HG03520 (cell line): ENCODE data around the gene COL15A1.

Source experiments
- ATAC-seq: cut with Tn5 transposase; IDR thresholded peaks from one replicate; pipeline ENCODE4 v1.9.1; 2021; ENCODE audit warnings: mild to moderate bottlenecking, moderate library complexity; ENCODE audit not compliant: unreplicated experiment

Gene COL15A1

DNA sequence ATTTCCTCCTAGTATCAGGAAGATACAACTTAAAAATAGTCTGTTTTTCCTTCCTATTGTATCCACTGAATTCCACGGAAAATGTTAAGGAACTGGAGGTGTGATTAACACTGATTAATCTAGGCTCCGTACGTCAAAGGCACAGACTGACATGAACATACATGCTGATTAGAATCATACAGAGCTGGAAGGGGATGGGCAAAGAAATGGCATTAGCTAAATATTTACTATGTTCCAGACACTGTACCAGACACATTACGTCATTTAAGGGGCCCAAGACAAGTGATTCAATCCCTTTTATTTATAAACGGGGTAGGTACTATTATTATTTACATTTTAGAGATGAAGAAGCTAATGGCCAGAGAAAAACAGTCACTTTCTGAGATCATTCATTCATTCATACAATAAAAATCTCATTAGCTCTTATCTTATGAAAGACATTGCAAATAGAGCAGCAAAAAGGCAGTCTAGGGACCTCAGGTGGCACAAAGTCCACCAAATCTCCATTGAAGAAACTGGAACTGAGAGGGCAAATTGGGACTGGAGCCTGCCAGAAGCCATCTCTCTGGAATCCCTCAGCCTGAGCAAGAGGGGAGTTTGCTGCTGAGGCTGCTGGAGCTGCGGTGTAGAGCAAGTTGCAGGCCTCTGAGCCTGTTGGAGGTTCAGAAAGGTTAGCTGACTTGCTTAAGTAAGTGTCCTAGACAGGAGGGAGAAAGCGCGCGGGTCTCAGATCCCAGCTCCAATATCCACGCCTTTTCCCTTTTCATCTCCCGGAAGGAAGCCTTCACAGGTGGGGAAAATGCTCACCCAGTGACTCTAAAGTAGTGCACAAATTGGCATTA is 159.6 kb downstream of the COL15A1 start:
- no peak for ATAC-seq

DNA sequence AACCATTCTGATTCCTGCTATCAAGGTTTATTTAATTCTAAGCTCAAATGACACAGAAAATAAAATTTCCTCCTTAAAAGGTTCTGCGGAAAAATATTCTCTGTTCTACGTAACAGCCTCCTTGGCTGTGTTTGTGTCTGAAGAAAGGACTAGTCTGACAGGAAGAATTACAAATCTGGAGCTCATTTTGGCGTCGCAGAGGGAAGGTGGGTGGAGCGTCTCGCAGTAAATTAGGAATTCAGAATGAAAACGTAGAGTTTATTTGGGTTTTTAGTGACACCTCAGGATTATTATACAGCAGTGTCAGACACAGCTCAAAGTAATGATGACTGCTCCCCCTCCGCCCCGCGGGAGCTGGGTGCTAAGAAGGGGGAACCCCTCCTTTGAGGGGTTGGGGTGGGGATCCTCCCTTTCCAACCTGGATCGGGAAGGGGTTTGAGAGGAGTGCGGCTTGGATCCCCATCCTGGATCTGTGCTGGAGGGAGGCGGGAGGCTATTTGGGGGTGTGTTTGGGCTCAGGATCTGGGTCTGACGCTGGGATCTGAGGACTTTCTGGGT is 160.3 kb downstream of the COL15A1 start:
- no peak for ATAC-seq

DNA sequence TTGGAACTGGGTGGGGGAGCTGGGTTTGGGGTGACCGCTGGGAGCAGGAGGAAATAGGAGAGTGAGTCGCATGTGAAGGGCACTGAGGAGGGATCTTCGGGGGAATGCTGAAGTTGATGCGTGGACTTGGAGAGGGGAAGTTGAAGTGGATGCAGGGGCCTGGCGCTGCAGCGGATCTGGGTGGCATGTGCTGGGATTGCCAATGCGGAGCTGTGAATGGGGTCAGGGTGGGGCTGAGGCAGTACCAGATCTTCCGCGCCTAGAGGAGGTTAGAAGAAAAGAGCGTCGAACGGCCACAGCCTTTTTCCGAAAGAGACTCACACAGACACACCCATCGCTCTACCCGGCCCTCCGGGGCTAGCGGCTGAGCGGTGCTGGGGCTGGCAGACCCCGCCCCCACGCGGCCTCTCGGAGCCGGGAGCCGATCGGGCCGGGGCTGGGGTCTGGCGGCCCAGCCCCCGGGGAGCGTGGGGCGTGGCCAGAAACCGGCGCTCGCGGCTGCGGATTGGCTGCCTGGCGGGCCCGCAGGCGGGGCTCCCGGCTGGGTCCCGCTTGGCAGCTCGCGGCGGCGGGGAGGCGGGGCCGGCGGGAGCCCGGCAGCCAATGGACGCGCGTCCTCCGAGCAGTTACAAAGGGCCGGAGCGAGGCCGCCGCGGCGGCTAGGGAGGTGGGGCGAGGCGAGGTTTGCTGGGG is 160.9 kb downstream of the COL15A1 start, which contains the start of gene TGFBR1:
Gene TGFBR1, plus strand, starts transcription at position 655 of the 693 bp plus-strand sequence. CDS start 93 bp downstream, outside the sequence.
- ATAC-seq = peak; percentile 91

DNA sequence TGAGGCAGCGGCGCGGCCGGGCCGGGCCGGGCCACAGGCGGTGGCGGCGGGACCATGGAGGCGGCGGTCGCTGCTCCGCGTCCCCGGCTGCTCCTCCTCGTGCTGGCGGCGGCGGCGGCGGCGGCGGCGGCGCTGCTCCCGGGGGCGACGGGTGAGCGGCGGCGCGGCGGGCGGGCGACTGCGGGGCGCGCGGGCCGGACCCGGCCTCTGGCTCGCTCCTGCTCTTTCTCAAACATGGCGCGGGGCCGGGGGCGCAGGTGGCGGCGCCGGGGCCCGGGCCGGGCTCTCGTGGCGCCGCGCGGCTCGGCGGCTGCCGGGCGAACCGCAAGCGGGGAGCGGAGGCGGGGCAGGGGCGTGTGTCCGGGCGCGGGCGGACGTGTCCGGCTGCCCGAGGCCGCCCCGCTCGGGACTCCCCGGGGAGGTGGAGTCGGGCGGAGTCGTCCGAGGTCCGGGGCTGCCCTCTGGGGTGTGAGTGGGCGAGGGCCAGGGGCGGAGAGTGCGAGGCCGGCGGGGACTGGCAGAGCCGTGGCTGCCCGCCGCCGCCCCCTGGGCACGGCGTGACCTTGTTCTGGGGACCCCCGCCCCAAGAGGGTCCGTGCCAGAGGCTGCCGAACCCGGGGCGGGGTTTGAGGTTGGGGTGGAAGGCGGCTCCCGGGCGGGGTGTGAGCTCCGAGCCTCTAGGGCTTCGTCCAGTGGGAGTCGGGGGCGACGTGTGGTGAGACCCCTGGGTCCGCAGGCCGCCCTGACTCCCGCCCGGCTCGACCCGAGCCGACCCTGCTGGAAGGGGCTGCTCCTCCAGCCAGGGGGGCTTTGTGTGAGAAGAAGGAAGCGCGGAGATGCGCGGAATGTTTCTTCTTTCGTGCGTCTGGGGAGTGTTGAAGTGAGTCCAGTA is 161.7 kb downstream of the COL15A1 start:
- ATAC-seq = peak; percentile 43

DNA sequence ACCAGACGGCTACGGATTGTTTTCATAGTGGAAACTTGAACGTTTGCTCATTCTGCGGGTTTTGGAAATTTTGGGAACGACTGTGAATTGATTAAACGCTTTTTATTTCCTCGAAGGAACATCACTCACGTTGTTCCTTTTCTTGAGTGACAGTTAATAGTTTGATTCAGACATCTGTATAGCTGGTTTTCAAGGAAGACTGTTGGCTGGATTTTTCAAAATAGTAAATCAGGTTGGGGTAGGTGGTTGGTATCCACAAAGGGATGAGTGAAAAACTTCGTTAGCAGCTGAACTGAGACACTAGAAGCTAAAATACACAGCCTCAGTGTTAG is 162.3 kb downstream of the COL15A1 start:
- no peak for ATAC-seq

DNA sequence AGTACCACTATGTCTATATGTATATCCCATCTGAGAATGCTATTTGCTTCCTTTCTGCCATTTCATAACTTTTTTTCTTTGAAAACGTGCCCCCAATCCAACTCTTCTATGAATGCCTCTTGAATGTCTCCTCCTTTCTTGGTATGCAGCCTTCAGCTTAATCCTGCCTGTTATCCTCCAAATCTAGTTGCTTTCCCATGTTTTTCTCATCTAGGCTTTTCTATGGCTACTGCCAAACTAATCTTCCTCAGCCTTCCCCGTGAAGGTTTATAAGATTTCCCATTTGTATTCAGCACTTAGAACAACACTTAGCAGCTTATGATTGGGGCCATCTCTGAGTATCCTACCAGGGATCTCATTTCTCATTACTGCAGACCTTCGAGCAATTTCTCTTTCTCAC is 163.7 kb downstream of the COL15A1 start:
- ATAC-seq = no peak

DNA sequence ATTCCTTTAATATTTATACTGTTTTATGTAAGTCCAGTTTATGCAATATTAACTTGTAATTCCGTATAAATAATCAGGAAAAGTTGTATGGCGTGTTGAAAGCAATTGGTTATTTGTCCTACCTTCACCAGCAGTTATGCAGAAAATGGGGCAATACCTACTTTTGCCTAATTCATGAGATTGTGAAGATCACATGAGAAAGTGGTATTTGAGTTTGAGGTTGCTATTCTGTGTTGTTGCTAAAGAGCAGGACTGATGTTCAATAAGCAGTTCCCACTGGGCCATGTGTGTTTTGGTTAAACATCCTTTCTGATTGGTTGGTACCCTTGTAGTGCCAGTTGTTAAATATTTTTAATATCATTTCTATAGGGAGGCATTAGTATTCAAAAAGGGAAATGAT is 164.4 kb downstream of the COL15A1 start:
- no peak for ATAC-seq

DNA sequence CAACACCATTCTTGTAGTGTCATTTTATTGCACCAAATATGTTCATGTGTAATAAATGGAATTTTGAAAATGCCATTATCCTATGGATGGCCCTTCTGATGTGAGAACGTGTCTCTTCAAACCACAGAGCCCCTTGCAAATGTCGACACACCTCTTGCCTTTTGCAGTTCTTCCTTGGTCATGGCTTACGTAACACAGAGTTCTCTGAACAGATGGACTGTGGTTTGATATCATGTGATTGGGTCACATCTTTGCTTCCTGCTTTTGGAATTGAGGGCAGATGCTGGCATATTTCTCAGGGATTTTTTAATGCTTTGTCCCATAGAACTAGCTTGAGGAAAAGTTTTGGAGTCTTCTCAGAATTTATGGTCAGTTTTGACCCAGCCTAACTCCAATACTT is 165.8 kb downstream of the COL15A1 start:
- ATAC-seq = no peak

DNA sequence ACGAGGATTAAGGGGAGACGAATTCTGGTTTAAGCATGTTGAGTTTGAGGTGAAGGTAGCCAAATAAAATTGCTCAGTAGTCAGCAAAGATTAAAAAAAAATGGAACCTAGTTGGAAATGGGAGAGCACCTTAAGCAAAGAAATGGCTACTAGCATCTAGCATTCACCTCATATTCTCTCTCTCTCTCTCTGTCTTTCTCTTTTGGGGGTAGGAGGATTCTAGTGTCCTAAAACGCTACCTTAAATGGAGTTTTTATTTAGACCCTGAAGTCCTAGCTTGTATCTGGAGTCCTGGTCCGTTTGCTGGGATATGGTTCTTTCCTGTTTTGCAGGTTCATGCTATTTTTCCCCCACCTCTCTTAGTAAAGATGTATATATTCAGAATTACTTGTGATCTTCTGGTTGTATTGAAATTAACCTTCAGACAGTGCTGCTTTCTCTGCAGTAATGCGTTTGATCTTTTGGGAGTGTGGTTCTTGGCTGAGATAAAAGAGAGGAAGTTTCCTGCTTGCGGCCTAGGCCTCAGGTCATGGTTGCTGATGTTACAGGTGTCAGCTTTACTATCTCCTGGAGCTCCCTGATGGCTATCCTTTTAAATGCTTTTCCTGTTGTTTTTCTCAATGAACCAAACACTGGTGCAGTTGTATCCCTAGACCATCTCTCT is 169.2 kb downstream of the COL15A1 start:
- ATAC-seq = no peak

DNA sequence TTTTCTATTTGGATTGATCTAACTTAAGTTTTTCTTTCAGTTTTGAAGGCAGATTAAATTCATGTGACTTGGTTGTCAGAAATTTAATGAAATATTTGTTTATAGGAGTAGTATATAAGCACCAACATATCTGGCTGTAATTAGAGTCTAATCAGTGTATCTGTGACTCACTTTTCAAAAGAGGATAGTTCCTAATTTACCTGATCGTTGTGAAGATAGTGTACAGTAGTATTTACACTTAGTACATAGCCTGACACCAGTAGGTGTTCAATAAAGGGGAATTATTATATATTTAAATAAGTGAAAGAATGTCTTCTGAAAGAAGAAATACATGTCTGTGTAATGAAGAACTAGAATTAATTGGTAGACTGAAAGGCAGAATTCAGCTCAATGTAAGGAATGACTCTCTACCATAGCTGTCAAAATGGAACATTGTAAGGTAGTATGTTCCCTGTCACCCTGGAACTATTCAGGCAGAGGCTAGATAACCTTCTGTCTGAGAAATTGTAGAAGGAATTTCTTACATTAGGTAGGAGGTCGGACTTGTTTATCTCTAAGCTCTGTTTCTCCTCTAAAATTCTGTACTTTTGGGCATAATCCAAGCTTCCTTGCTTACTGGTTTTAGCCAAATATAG is 169.8 kb downstream of the COL15A1 start:
- no peak for ATAC-seq

DNA sequence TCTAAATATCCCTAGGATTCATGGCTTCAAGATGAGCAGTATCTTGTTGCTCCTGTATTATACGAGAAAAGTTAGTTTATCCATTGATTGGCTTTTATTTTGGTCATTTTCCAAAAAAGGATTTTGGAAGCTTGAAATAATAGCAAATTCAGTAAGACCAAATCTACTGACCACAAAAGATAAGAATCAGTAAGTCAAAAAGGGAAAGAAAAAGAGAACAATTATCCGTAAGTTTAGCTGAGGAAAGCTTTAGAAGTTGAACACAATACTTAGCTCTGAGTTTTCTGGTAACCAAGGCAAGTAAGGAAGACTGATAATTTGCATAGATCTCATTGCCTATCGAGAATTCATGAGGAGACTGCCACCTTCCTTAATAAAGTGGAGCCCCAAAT is 170.3 kb downstream of the COL15A1 start:
- no peak for ATAC-seq

DNA sequence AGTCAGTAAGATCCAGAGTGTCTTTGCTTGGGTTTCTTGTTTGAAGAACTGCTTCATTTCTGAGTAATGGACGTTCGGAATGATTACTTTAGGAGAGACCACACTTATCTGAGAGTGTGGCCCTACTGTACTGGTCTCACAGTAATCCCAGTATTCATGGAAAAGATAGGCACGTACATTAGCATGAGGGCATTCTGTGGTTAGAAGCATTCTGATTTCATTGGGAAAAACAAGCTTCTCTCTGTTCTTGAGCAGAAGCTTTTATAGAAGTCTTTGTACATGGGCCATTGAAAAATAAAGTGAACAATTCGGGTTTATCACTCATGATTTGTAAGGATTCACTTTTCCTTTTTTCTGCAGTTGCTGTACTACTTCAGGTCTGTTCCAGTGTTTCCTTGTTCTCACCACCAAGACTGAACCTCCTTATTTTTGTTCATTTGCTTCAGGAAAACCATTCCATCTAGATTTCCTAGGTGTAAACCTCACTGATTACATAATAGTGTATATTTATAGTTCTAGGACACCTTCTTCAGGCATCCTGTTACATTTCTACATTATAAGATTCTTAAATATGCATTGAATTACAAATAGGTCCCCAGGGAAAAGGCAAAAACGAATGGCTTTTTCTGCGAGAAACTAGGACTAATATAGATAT is 171.3 kb downstream of the COL15A1 start:
- no peak for ATAC-seq

DNA sequence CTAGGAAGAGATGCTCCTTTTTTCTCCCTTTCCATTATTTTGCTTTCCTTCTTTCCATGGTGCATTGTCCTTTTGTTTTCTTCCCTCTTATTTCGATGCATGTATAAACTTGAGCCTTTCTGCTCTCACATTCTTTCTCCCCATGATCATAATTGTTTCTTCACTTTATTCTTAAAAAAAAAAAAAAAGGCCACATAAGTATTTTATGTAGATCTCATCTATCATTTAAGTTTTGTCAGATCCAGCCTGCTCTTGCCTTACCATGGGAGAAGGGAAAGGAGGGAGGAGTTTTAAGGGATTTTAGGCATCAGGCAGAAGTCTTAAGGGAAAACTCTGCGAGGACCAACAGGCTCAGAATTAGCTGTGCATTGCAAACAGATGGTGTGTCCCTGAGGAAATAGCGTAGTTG is 172.3 kb downstream of the COL15A1 start:
- ATAC-seq = no peak

DNA sequence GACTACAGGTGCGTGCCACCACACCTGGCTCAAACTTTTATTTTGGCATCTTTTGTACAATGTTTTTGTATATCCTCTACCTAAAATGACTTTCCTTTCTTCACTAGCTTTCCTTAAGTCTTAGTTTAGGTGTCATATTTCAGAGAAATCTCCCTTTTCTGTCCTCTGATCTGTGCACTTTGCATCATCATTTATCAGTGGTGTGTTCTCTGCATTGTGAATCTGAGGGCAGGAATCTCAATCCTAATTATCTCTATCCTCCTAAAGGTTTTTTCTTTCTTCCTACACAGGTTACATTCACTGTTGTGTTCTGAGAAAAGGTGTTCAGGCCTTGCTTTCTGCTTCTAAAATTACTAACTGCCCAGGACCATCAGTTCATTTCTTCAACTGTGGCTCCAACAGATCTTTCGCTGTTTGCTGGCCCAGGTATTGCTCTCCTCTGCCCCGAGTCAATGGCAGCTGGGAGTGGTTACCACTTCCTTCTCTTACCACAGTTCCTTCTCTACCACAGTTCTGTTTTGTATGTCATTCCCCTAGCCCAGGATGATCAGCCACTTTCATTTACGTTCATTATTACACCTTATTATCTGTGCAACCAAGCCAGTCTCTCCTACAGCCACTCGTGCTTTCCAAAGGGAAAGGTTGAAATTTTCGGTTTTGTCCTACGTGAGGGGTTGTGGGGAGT is 175.2 kb downstream of the COL15A1 start:
- peak; percentile 94 for ATAC-seq

DNA sequence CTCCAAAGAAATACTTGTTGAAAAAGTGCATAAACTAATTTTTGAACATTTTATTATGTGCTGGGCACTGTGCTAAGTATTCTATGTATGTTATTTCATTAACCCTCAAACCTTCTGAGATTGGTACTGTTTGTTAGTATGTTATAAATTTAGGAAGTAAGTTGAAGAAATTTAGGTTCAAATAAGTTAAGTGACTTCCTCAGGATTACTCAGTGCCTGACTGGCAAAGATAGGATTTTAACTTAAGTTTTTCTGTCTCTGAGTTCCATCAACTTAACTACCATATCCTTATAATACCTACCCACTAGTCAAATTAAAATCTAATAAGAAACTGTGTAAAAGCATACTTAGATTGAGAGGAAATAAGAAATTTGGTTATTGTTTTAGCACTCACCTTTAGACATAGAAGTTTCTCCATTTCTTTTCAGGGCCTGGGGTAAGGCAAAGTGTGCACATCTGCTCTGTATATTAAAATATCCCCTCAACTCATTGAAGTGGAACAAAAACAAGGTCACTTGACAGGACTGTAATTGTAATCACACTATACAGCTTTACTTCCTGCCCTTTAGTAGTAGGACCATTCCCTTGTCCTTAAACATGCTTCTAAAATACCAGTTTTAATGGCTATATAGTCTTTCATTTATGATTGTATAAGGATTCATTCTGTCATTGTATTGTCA is 176.4 kb downstream of the COL15A1 start:
- ATAC-seq = no peak
